ENCODE measurements around the gene DPP7. TPM values are rescaled to one million over a fixed set of nuclear protein-coding genes. Genes with fewer than 3 reads are reported as not detected.

DPP7 gene
- total and polyA plus RNA-seq, 9 of the 15 experiments (the other 6 are each of a cell fraction or from before 2014, with no cell fraction given): 0.99 to 365 (median 132) TPM

- Histone ChIP-seq H4K20me1 (replicated peaks; ENCODE audit: control insufficient read depth, insufficient read depth, low read length) (0 out of 2 replicates have a peak, but pooled peaks cover 5% of the 10 kb centered on the region), H3K36me3 (ENCODE audit: control insufficient read depth, insufficient read depth, low read length) (no peaks in the 10 kb centered on the region), H3K27ac (ENCODE audit: extremely low read depth, low read depth, low read length) (no peak overlapping the region), H3K4me2 (ENCODE audit: insufficient read depth, low read length) (no peak overlapping the region), H3K9me1 (ENCODE audit: control insufficient read depth, insufficient read depth, low read length) (no peaks in the 10 kb centered on the region), H3K9ac (ENCODE audit: insufficient read depth in 1 of 2, low read depth in 2 of 2, low read length in 2 of 2) (no peak overlapping the region), H2AFZ (ENCODE audit: low read depth, low read length) (no peak overlapping the region), H3K4me1 (replicated peaks in 1 of 2; ENCODE audit: control insufficient read depth in 2 of 2, insufficient read depth in 2 of 2, low read length in 2 of 2) (peaks cover 8 to 51% of the 10 kb centered on the region in 2 experiments; a peak in 3 of 5 replicates), H3K9me3 (replicated peaks; ENCODE audit: control insufficient read depth, insufficient read depth, low read depth, low read length) (no peaks in the 10 kb centered on the region), H3K4me3 (no peak overlapping the region), H3K79me2 (ENCODE audit: control insufficient read depth, insufficient read depth, low read length) (no peaks in the 10 kb centered on the region), H3K27me3 (ENCODE audit: control insufficient read depth in 2 of 2, insufficient read depth in 2 of 2, low read length in 2 of 2) (peaks cover 14 to 30% of the 10 kb centered on the region in 2 experiments; a peak in 4 of 5 replicates)
- no peak for ATAC-seq
- DNase-seq (ENCODE audit: extremely low read depth in 1 of 4, low spot score in 3 of 4): peak in 1 of 4 experiments; percentile 9
- POLR2A ChIA-PET: interaction anchor here (1.0 kb wide), 1 partner anchor 9 kb away, joined by 5 read pairs; no protein-coding TSS in a partner anchor
- intact Hi-C loops (cut with micrococcal nuclease) (no loop called here), in situ Hi-C loops (cut with MboI) (no loop called here)
- WGBS (ENCODE audit: insufficient coverage, low coverage, missing lambda C conversion rate): 8% methylated on average over 35 of the region's 49 CpGs
- CTCF ChIA-PET (ENCODE audit: low intra/inter-chr PET ratio): no interaction called here
- BruUV-seq (replicated peaks): no TSS peak
- no peak for FAIRE-seq
- TF ChIP-seq ZBTB11 (CRISPR knock-in tag; IDR thresholded peaks at IDR 0.05) (no peak), TSC22D4 (tag; IDR thresholded peaks at IDR 0.05) (no peak), RAD51 (IDR thresholded peaks at IDR 0.05; ENCODE audit: borderline replicate concordance, low read depth) (no peak), REST (IDR thresholded peaks at IDR 0.05; ENCODE audit: borderline replicate concordance) (peak; percentile 87), REST (CRISPR knock-in tag; IDR thresholded peaks at IDR 0.05; ENCODE audit: low read depth) (0 out of 2 replicates have a peak, but pooled peaks have one; percentile 58)
Observed at GRCh38 chr9:137145731-137146526, 31.4 kb upstream of the DPP7 start.

All from K562 (cell line).